ENCODE data around the gene GATM. TPM values are rescaled to one million over a fixed set of nuclear protein-coding genes. Genes with fewer than 3 reads are reported as not detected.

Gene GATM
- total RNA-seq, 4 donors from 2014 or later = 14.8 to 28.6 (median 24.7) TPM

- no peak for TF ChIP-seq CTCF (IDR thresholded peaks at IDR 0.05; ENCODE audit: low read depth)
Observed at GRCh38 chr15:45376300-45376928, 1.9 kb downstream of the GATM start.

- no peak for TF ChIP-seq CTCF (IDR thresholded peaks at IDR 0.05; ENCODE audit: low read depth)
Observed at GRCh38 chr15:45375836-45376235, 2.5 kb downstream of the GATM start.

GRCh38 chr15:45373976-45374375, 4.4 kb downstream of the GATM start:
- TF ChIP-seq CTCF (IDR thresholded peaks at IDR 0.05; ENCODE audit: low read depth) = no peak

- TF ChIP-seq CTCF (IDR thresholded peaks at IDR 0.05; ENCODE audit: low read depth) = no peak
Observed at GRCh38 chr15:45372041-45372995, 6.0 kb downstream of the GATM start.

GRCh38 chr15:45371546-45371945, 6.8 kb downstream of the GATM start:
- no peak for TF ChIP-seq CTCF (IDR thresholded peaks at IDR 0.05; ENCODE audit: low read depth)

GRCh38 chr15:45364271-45364670, 14.1 kb downstream of the GATM start:
- no peak for TF ChIP-seq CTCF (IDR thresholded peaks at IDR 0.05; ENCODE audit: low read depth)

GRCh38 chr15:45363801-45364200, 14.5 kb downstream of the GATM start:
- TF ChIP-seq CTCF (IDR thresholded peaks at IDR 0.05; ENCODE audit: low read depth) = no peak
